ENCODE data around the gene TUBGCP6.
"Not testable (repeated sequence)": the region's sequence is repeated elsewhere in the genome, so short reads cannot be mapped to it uniquely, and the experiment has no call there.

Gene TUBGCP6

DNA sequence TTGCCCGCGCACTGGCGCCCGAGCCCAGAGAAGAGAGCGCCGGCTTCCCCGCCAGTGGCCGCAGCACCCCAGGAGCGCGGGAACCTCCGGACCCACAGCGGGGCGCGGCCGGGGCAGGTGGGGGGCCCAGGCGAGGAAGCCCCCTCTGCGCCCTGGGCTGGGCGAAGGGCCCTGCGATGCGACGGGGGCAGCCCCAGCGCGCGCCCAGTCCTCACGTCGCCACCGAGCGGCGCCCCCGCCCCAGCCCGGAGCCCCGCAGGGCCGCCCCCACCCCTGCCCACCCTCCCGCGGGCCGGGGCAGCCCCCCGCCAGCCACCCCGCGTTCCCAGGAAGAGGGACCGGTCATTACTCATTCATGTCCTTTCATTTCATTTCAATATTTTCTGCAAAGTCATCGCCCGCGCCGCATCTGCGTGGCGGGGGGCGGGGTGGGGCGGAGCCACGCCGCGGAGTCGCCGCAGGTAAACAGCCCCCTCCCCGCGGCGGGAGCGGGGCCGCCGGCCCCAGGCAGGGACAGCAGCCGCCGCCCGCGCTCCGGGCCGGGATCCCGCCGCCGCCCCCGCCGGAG is 75.0 kb downstream of the TUBGCP6 start:
- DNase-seq (ENCODE audit: low read depth in 2 of 2) = peak in 1 of 2 donors; percentile 22

DNA sequence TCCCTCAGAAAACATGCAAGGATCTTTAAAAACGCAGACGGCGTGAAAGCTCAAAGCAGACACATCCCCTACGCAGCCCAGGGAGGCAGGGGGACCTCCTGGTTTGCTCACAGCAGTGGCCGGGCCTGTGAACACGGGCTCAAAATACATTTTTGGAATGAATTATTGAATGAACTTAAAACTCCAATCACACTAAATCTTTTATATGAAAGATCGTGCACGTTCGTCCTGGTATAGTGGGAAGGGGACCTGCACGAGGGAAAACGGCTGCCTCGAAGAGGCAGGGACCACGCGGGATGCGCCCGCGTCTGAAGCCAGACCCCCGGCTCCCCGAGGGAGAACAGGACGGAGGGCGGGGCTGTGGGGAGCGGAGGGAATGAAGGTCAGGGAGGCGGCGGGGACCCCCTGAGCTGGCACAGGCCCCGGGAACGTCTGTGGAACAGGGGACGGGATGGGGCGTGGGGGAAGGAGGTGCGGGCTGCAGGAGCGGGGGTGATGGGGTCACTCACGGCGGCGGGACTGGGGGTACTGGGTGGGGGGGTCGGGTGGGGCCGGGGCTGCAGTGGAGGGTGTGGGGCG is 75.6 kb downstream of the TUBGCP6 start:
- DNase-seq (ENCODE audit: low read depth in 2 of 2) = no peak

GRCh38 chr22:50168490-50169180 is 76.2 kb downstream of the TUBGCP6 start:
- DNase-seq (ENCODE audit: low read depth in 2 of 2) = not testable (repeated sequence)

- DNase-seq (ENCODE audit: low read depth in 2 of 2) = no peak
Observed at GRCh38 chr22:50167689-50168489, 76.9 kb downstream of the TUBGCP6 start.

Measured in stimulated activated CD8-positive, alpha-beta memory T cell treated with anti-CD3 and anti-CD28 coated beads, Interleukin-15, amount 100 ng/mL, for 4 hours (primary cell).